GM23338 (cell line): ENCODE measurements around the gene SPATC1L. TPM values are rescaled to one million over a fixed set of nuclear protein-coding genes. Genes with fewer than 3 reads are reported as not detected.

Source experiments
- ATAC-seq: fragments of 200-7000 bp; cut with Tn5 transposase; 3 replicates; pipeline ENCODE4 v1.9.1; 2020
- DNase-seq: peaks from one replicate; pipeline ENCODE4 v3.0.0-alpha.2; 2015; ENCODE audit warnings: low spot score
- H2AFZ ChIP-seq: fragments of 200-600 bp; sonication (generic); 2 replicates; pipeline ENCODE4 v1.8.0; 2016; ENCODE audit warnings: antibody characterized with exemption, mild to moderate bottlenecking, moderate library complexity
- H3F3A ChIP-seq: fragments of 200-600 bp; sonication (generic); replicated peaks from 2 replicates; pipeline ENCODE4 v1.8.0; 2017; ENCODE audit warnings: antibody characterized with exemption, mixed run types, low read depth
- H3K27ac ChIP-seq: fragments of 200-600 bp; sonication (generic); 2 replicates; pipeline ENCODE4 v1.6.1; 2016; ENCODE audit warnings: low read depth
- H3K27me3 ChIP-seq: fragments of 200-600 bp; sonication (generic); 2 replicates; pipeline ENCODE4 v1.8.0; 2016; ENCODE audit warnings: mild to moderate bottlenecking, mixed run types, moderate library complexity; ENCODE audit not compliant: insufficient read depth
- H3K36me3 ChIP-seq: fragments of 200-600 bp; sonication (generic); 2 replicates; pipeline ENCODE4 v1.8.0; 2016; ENCODE audit warnings: mild to moderate bottlenecking; ENCODE audit not compliant: insufficient read depth
- H3K4me1 ChIP-seq: fragments of 200-600 bp; sonication (generic); 2 replicates; pipeline ENCODE4 v1.8.0; 2016; ENCODE audit warnings: mild to moderate bottlenecking, moderate library complexity; ENCODE audit not compliant: insufficient read depth
- H3K4me2 ChIP-seq: fragments of 200-600 bp; sonication (generic); 2 replicates; pipeline ENCODE4 v1.7.1; 2017; ENCODE audit warnings: mixed run types
- H3K4me3 ChIP-seq: fragments of 200-600 bp; sonication (generic); 2 replicates; pipeline ENCODE4 v1.6.1; 2016; ENCODE audit warnings: mixed run types
- H3K79me2 ChIP-seq: fragments of 200-600 bp; sonication (generic); replicated peaks from 2 replicates; pipeline ENCODE4 v1.8.0; 2017; ENCODE audit warnings: mild to moderate bottlenecking; ENCODE audit not compliant: insufficient read depth
- H3K9me2 ChIP-seq: fragments of 200-600 bp; sonication (generic); 2 replicates; pipeline ENCODE4 v1.8.0; 2017; ENCODE audit not compliant: insufficient read depth
- H4K20me1 ChIP-seq: fragments of 200-600 bp; sonication (generic); replicated peaks from 2 replicates; pipeline ENCODE4 v1.8.0; 2017; ENCODE audit warnings: mild to moderate bottlenecking; ENCODE audit not compliant: insufficient read depth
- H3K27ac Mint-ChIP-seq: 2 replicates; pipeline ENCODE4 v1.8.0; 2020; ENCODE audit warnings: inconsistent platforms, mild to moderate bottlenecking, moderate library complexity, mixed read lengths
- H3K27me3 Mint-ChIP-seq: 3 replicates; pipeline ENCODE4 v1.8.0; 2022; ENCODE audit warnings: low read depth, mild to moderate bottlenecking, moderate library complexity, mixed read lengths, inconsistent platforms; ENCODE audit not compliant: insufficient read depth, poor library complexity
- H3K36me3 Mint-ChIP-seq: 3 replicates; pipeline ENCODE4 v1.8.0; 2021; ENCODE audit warnings: low read depth, mild to moderate bottlenecking, inconsistent platforms, moderate library complexity, mixed read lengths
- H3K4me1 Mint-ChIP-seq: 3 replicates; pipeline ENCODE4 v1.8.0; 2020; ENCODE audit warnings: mild to moderate bottlenecking, inconsistent platforms, mixed read lengths
- H3K4me3 Mint-ChIP-seq: 3 replicates; pipeline ENCODE4 v1.8.0; 2021; ENCODE audit warnings: moderate library complexity, mild to moderate bottlenecking, inconsistent platforms, mixed read lengths
- H3K9me3 Mint-ChIP-seq: 3 replicates; pipeline ENCODE4 v1.8.0; 2020; ENCODE audit warnings: moderate library complexity, mild to moderate bottlenecking, inconsistent platforms, mixed read lengths
- CREB1 ChIP-seq: fragments of 250-450 bp; sonication (Bioruptor Pico); IDR thresholded peaks from 2 replicates; pipeline ENCODE4 v1.5.0; 2020; ENCODE audit warnings: low read depth, mild to moderate bottlenecking, moderate library complexity
- EZH2phosphoT487 ChIP-seq: fragments of 200-600 bp; sonication (generic); IDR thresholded peaks from one replicate; pipeline ENCODE4 v1.8.1; 2018; ENCODE audit warnings: antibody characterized with exemption; ENCODE audit not compliant: unreplicated experiment
- JUNB ChIP-seq: IDR thresholded peaks from one replicate; pipeline ENCODE4 v1.6.1; 2016; ENCODE audit warnings: antibody characterized with exemption; ENCODE audit not compliant: unreplicated experiment
- REST ChIP-seq: IDR thresholded peaks from one replicate; pipeline ENCODE4 v1.6.1; 2018; ENCODE audit warnings: antibody characterized with exemption; ENCODE audit not compliant: unreplicated experiment
- STAT1 ChIP-seq: IDR thresholded peaks from one replicate; pipeline ENCODE4 v1.6.1; 2016; ENCODE audit warnings: antibody characterized with exemption; ENCODE audit not compliant: unreplicated experiment
- ZNF462 ChIP-seq: fragments of 250-450 bp; sonication (Bioruptor Pico); IDR thresholded peaks from 2 replicates; pipeline ENCODE4 v1.5.0; 2020; ENCODE audit warnings: mild to moderate bottlenecking, moderate library complexity
- polyA plus RNA-seq: library from polyadenylated mRNA; unstranded; fragments of >200 nt; fragmentation: Nextera tagmentation; extraction: Ambion mirVana; gene quantifications from 2 replicates; pipeline ENCODE4 v1.2.1, GENCODE V29; 2016
- total RNA-seq: library from RNA; depleted of rRNA; stranded (reverse); fragments of >200 nt; shearing (Covaris generic); gene quantifications from 2 replicates; pipeline ENCODE4 v1.2.3, GENCODE V29; 2014

SPATC1L gene
- total and polyA plus RNA-seq, 2 experiments from 2014 or later, result 37.6 to 70.2 TPM

GRCh38 chr21:46173573-46173972 is 10.7 kb downstream of the SPATC1L start (continued):
- TF ChIP-seq EZH2phosphoT487, result no peak

- Mint-ChIP-seq H3K27me3 (peaks cover 5% of the 10 kb centered on the region), H3K4me3 (no peak overlapping the region), H3K36me3 (peaks cover 32% of the 10 kb centered on the region), H3K4me1 (peaks cover 11% of the 10 kb centered on the region), H3K27ac (peak overlapping the region; percentile 72), H3K9me3 (peaks cover 10% of the 10 kb centered on the region; the same call in 2 of the 3 replicates)
- no peak overlapping the region for H2AFZ ChIP-seq
- DNase-seq, result no peak
- peaks cover 13% of the 10 kb centered on the region; the same call in 1 of the 2 replicates for H4K20me1 ChIP-seq
- H3K4me2 ChIP-seq, result no peak overlapping the region
- no peaks in the 10 kb centered on the region; the same call in 1 of the 2 replicates for H3K36me3 ChIP-seq
- H3K27me3 ChIP-seq, result no peaks in the 10 kb centered on the region
- H3K4me1 ChIP-seq, result no peaks in the 10 kb centered on the region
- no peak for ATAC-seq
- no peak overlapping the region for H3K27ac ChIP-seq
- no peak for TF ChIP-seq ZNF462
- TF ChIP-seq CREB1 (CRISPR knock-in tag), result no peak
- TF ChIP-seq STAT1, result no peak
- TF ChIP-seq JUNB, result no peak
- no peak for TF ChIP-seq REST
- H3K79me2 ChIP-seq, result peaks cover 51% of the 10 kb centered on the region
- no peaks in the 10 kb centered on the region for H3K9me2 ChIP-seq
- no peak overlapping the region for H3K4me3 ChIP-seq
- no peaks in the 10 kb centered on the region for H3F3A ChIP-seq
Measured at GRCh38 chr21:46172863-46173528, 11.3 kb downstream of the SPATC1L start.
